ENCODE results near the gene DYNAP. TPM values are rescaled to one million over a fixed set of nuclear protein-coding genes. Genes with fewer than 3 reads are reported as not detected.

DYNAP gene
- total RNA-seq, 1 donor from 2014 or later, result not detected

GRCh38 chr18:54630963-54631362 lies 39.9 kb downstream of the DYNAP start:
- Mint-ChIP-seq H3K27ac (ENCODE audit: unreplicated experiment) (no peak overlapping the region), H3K4me3 (ENCODE audit: unreplicated experiment) (no peak overlapping the region), H3K36me3 (ENCODE audit: low read depth, unreplicated experiment) (no peaks in the 10 kb centered on the region), H3K4me1 (ENCODE audit: low read depth, unreplicated experiment) (no peaks in the 10 kb centered on the region), H3K27me3 (ENCODE audit: low read depth, unreplicated experiment) (no peaks in the 10 kb centered on the region), H3K9me3 (ENCODE audit: unreplicated experiment) (peaks cover under 1% of the 10 kb centered on the region)
- FAIRE-seq, result no peak
- Histone ChIP-seq H3K79me2 (ENCODE audit: insufficient read depth, low read length) (no peaks in the 10 kb centered on the region), H3K4me1 (ENCODE audit: insufficient read depth, low read length) (no peaks in the 10 kb centered on the region), H3K27ac (ENCODE audit: low read depth, low read length) (no peak overlapping the region), H4K20me1 (ENCODE audit: insufficient read depth, low read length) (no peaks in the 10 kb centered on the region), H3K9me3 (ENCODE audit: insufficient read depth, low read depth, low read length) (no peaks in the 10 kb centered on the region), H3K4me2 (ENCODE audit: low read length) (no peak overlapping the region), H3K36me3 (ENCODE audit: insufficient read depth, low read length) (no peaks in the 10 kb centered on the region), H3K27me3 (ENCODE audit: insufficient read depth, low read length) (no peaks in the 10 kb centered on the region), H3K4me3 (ENCODE audit: insufficient read depth, low read depth, low read length) (no peak overlapping the region), H2AFZ (ENCODE audit: low read depth, low read length) (no peak overlapping the region), H3K9ac (ENCODE audit: low read length) (no peak overlapping the region)
- no peak for DNase-seq (ENCODE audit: low read depth)
- TF ChIP-seq EZH2 (IDR thresholded peaks at IDR 0.05; ENCODE audit: insufficient read depth, low read length), result no peak
- TF ChIP-seq, protein P1, sequence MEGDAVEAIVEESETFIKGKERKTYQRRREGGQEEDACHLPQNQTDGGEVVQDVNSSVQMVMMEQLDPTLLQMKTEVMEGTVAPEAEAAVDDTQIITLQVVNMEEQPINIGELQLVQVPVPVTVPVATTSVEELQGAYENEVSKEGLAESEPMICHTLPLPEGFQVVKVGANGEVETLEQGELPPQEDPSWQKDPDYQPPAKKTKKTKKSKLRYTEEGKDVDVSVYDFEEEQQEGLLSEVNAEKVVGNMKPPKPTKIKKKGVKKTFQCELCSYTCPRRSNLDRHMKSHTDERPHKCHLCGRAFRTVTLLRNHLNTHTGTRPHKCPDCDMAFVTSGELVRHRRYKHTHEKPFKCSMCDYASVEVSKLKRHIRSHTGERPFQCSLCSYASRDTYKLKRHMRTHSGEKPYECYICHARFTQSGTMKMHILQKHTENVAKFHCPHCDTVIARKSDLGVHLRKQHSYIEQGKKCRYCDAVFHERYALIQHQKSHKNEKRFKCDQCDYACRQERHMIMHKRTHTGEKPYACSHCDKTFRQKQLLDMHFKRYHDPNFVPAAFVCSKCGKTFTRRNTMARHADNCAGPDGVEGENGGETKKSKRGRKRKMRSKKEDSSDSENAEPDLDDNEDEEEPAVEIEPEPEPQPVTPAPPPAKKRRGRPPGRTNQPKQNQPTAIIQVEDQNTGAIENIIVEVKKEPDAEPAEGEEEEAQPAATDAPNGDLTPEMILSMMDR (IDR thresholded peaks at IDR 0.05; ENCODE audit: insufficient read depth, low read depth, low read length), result no peak

- Histone ChIP-seq H3K9me3 (ENCODE audit: insufficient read depth, low read depth, low read length) (no peaks in the 10 kb centered on the region), H3K4me3 (ENCODE audit: insufficient read depth, low read depth, low read length) (no peak overlapping the region), H3K36me3 (ENCODE audit: insufficient read depth, low read length) (no peaks in the 10 kb centered on the region), H3K27me3 (ENCODE audit: insufficient read depth, low read length) (no peaks in the 10 kb centered on the region), H2AFZ (ENCODE audit: low read depth, low read length) (no peak overlapping the region), H4K20me1 (ENCODE audit: insufficient read depth, low read length) (no peaks in the 10 kb centered on the region), H3K79me2 (ENCODE audit: insufficient read depth, low read length) (no peaks in the 10 kb centered on the region), H3K4me2 (ENCODE audit: low read length) (no peak overlapping the region), H3K4me1 (ENCODE audit: insufficient read depth, low read length) (no peaks in the 10 kb centered on the region), H3K9ac (ENCODE audit: low read length) (no peak overlapping the region), H3K27ac (ENCODE audit: low read depth, low read length) (no peak overlapping the region)
- no peaks in the 10 kb centered on the region for H3K27me3 Mint-ChIP-seq (ENCODE audit: low read depth, unreplicated experiment)
- no peak overlapping the region for H3K4me3 Mint-ChIP-seq (ENCODE audit: unreplicated experiment)
- FAIRE-seq, result no peak
- no peaks in the 10 kb centered on the region for H3K36me3 Mint-ChIP-seq (ENCODE audit: low read depth, unreplicated experiment)
- DNase-seq (ENCODE audit: low read depth), result no peak
- TF ChIP-seq, protein P1 (IDR thresholded peaks at IDR 0.05; ENCODE audit: insufficient read depth, low read depth, low read length), result no peak
- H3K27ac Mint-ChIP-seq (ENCODE audit: unreplicated experiment), result no peak overlapping the region
- no peaks in the 10 kb centered on the region for H3K4me1 Mint-ChIP-seq (ENCODE audit: low read depth, unreplicated experiment)
- H3K9me3 Mint-ChIP-seq (ENCODE audit: unreplicated experiment), result no peaks in the 10 kb centered on the region
Measured at GRCh38 chr18:54636217-54636616, 45.2 kb downstream of the DYNAP start.

DNA sequence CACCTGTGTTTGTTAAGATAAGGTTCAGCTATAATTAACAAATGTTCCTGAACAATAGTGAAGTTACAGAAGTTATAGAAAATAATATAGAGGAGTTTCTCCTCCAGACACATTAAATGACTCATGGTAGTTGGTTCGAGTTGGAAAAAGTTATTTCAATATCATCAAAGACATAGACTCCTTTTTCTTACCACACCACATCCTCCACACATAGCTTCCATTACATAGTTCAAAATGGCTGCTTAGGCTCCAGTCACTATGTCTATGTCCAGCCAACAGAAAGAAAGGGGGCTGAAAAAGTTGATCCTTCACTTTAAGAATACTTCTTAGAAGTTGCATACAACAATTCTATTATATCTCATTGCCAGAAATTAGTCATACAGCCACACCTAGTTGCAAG lies 50.7 kb downstream of the DYNAP start:
- FAIRE-seq (no peak), DNase-seq (ENCODE audit: low read depth) (no peak)
- Mint-ChIP-seq H3K36me3 (ENCODE audit: low read depth, unreplicated experiment) (no peaks in the 10 kb centered on the region), H3K27me3 (ENCODE audit: low read depth, unreplicated experiment) (no peaks in the 10 kb centered on the region), H3K9me3 (ENCODE audit: unreplicated experiment) (no peaks in the 10 kb centered on the region), H3K27ac (ENCODE audit: unreplicated experiment) (no peak overlapping the region), H3K4me3 (ENCODE audit: unreplicated experiment) (no peak overlapping the region), H3K4me1 (ENCODE audit: low read depth, unreplicated experiment) (no peaks in the 10 kb centered on the region)
- no peak overlapping the region for H3K4me2 ChIP-seq (ENCODE audit: low read length)
- no peaks in the 10 kb centered on the region for H3K4me1 ChIP-seq (ENCODE audit: insufficient read depth, low read length)
- H4K20me1 ChIP-seq (ENCODE audit: insufficient read depth, low read length), result no peaks in the 10 kb centered on the region
- H3K9me3 ChIP-seq (ENCODE audit: insufficient read depth, low read depth, low read length), result no peaks in the 10 kb centered on the region
- no peak overlapping the region for H3K4me3 ChIP-seq (ENCODE audit: insufficient read depth, low read depth, low read length)
- no peak overlapping the region for H3K9ac ChIP-seq (ENCODE audit: low read length)
- TF ChIP-seq, protein P1 (IDR thresholded peaks at IDR 0.05; ENCODE audit: insufficient read depth, low read depth, low read length), result no peak
- H3K27ac ChIP-seq (ENCODE audit: low read depth, low read length), result no peak overlapping the region
- H3K36me3 ChIP-seq (ENCODE audit: insufficient read depth, low read length), result no peaks in the 10 kb centered on the region
- no peaks in the 10 kb centered on the region for H3K27me3 ChIP-seq (ENCODE audit: insufficient read depth, low read length)
- H2AFZ ChIP-seq (ENCODE audit: low read depth, low read length), result no peak overlapping the region
- H3K79me2 ChIP-seq (ENCODE audit: insufficient read depth, low read length), result no peaks in the 10 kb centered on the region

Data from astrocyte (in vitro differentiated cells and primary cell).